ENCODE data around the gene GPR137.

GPR137 gene

GRCh38 chr11:64297699-64298358 is 12.2 kb downstream of the GPR137 start:
- TF ChIP-seq POLR2A (IDR thresholded peaks at IDR 0.05; ENCODE audit: low read depth, low read length) (no peak), POLR2AphosphoS5 (IDR thresholded peaks at IDR 0.05; ENCODE audit: low read depth, low read length) (no peak)
- FAIRE-seq (no peak), DNase-seq (ENCODE audit: insufficient read length, low spot score) (no peak)

DNA sequence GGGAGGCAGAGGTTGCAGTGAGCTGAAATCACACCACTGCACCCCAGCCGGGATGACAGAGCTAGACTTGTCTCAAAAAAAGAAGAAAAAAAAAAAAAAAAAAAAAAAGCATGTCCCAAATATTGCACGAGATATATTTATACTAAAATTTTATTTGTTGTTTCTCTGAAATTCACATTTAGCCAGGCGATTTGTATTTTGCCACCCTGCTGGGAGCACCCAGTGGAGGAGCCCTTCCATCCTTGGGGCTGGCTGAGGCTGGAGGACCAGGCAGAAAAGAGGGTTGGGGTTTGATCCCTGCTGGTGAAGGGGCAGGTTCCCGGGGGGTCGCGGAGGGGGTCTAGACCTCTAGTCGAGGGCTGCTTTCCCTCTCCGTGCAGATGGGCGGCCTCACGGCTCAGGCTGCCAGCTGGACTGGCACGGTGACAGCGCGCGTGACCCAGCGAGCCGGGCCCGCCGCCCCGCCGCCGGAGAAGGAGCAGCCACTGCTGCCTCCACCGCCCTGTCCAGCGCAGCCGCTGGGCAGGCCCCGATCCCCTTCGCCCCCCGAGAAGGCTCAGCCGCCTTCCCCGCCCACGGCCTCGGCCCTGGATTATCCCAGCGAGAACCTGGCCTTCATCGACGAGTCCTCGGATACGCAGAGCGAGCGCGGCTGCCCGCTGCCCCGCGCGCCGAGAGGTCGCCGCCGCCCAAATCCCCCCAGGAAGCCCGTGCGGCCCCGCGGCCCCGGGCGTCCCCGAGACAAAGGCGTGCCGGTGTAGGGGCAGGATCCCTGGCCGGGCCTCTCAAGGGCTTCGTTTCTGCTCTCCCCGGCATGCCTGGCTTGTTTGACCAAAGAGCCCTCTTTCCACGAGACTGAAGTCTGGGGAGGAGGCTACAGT is 13.6 kb downstream of the GPR137 start:
- TF ChIP-seq TAF1 (IDR thresholded peaks at IDR 0.05; ENCODE audit: low read depth, low read length) (no peak), POU2F2 (IDR thresholded peaks at IDR 0.05; ENCODE audit: low read depth, low read length) (no peak), SPI1 (IDR thresholded peaks at IDR 0.05; ENCODE audit: low read depth, low read length) (no peak), POLR2A (IDR thresholded peaks at IDR 0.05; ENCODE audit: low read depth, low read length) (no peak), POLR2AphosphoS5 (IDR thresholded peaks at IDR 0.05; ENCODE audit: low read depth, low read length) (no peak), PAX5 (IDR thresholded peaks at IDR 0.05; ENCODE audit: insufficient read depth, low read length, severe bottlenecking) (no peak)
- FAIRE-seq (no peak), DNase-seq (ENCODE audit: insufficient read length, low spot score) (no peak)

DNA sequence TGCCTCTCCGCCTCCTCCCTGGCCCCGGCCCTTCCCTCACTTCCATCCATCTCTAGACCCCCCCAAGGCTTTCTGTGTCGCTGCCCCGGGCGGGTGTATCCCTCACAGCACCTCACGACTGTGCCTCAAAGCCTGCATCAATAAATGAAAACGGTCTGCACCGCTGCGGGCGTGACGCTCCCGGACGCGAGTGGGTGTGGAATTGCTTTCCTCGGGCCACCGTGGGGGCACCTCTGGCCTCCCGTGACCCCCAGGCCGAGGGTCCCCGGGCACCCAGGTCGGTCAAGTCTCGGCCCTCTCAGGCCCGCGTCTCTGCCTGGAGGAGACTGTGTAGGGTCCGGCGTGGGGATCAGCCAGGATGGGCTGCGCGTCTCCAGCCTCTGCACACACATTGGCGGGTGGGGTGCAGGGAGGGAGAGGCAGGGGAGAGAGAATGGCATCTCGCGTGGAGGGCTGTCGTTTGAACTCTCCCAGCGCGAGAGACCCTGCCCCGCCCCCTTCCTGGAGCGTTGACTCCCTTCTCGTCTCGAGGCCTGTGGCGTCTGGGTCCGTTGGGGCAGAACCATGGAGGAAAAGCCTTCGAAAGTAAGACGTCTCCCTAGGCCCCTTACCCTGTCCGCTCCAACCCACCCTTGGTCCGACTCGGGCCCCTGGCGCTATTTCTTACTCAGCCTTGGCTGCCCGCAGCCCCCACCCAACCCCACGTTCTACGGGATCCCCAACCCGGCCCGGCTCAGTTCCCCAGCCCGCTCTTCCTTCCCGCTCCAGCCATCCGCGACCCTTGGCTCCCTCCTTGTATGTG is 14.4 kb downstream of the GPR137 start, which contains the start of gene CATSPERZ:
TSS of gene CATSPERZ (plus strand) at position 512 of the 802 bp plus-strand sequence. CDS start at position 565, 53 bp downstream.
- FAIRE-seq (no peak), DNase-seq (ENCODE audit: insufficient read length, low spot score) (no peak)
- TF ChIP-seq POU2F2 (IDR thresholded peaks at IDR 0.05; ENCODE audit: low read depth, low read length) (no peak), PAX5 (IDR thresholded peaks at IDR 0.05; ENCODE audit: insufficient read depth, low read length, severe bottlenecking) (no peak), POLR2A (IDR thresholded peaks at IDR 0.05; ENCODE audit: low read depth, low read length) (no peak), POLR2AphosphoS5 (IDR thresholded peaks at IDR 0.05; ENCODE audit: low read depth, low read length) (no peak), TAF1 (IDR thresholded peaks at IDR 0.05; ENCODE audit: low read depth, low read length) (no peak), SPI1 (IDR thresholded peaks at IDR 0.05; ENCODE audit: low read depth, low read length) (no peak)

- FAIRE-seq = no peak
- DNase-seq (ENCODE audit: insufficient read length, low spot score) = no peak
- no peak for TF ChIP-seq POLR2AphosphoS5 (IDR thresholded peaks at IDR 0.05; ENCODE audit: low read depth, low read length)
- no peak for TF ChIP-seq POLR2A (IDR thresholded peaks at IDR 0.05; ENCODE audit: low read depth, low read length)
- no peak for TF ChIP-seq TAF1 (IDR thresholded peaks at IDR 0.05; ENCODE audit: low read depth, low read length)
- no peak for TF ChIP-seq SPI1 (IDR thresholded peaks at IDR 0.05; ENCODE audit: low read depth, low read length)
- TF ChIP-seq POU2F2 (IDR thresholded peaks at IDR 0.05; ENCODE audit: low read depth, low read length) = no peak
- no peak for TF ChIP-seq PAX5 (IDR thresholded peaks at IDR 0.05; ENCODE audit: insufficient read depth, low read length, severe bottlenecking)
These were observed 17.7 kb downstream of the GPR137 start for GRCh38 chr11:64303109-64304031.

GRCh38 chr11:64304032-64304315 is 18.3 kb downstream of the GPR137 start:
- TF ChIP-seq POLR2A (IDR thresholded peaks at IDR 0.05; ENCODE audit: low read depth, low read length) (no peak), POLR2AphosphoS5 (IDR thresholded peaks at IDR 0.05; ENCODE audit: low read depth, low read length) (no peak), POU2F2 (IDR thresholded peaks at IDR 0.05; ENCODE audit: low read depth, low read length) (no peak), PAX5 (IDR thresholded peaks at IDR 0.05; ENCODE audit: insufficient read depth, low read length, severe bottlenecking) (no peak), SPI1 (IDR thresholded peaks at IDR 0.05; ENCODE audit: low read depth, low read length) (no peak), TAF1 (IDR thresholded peaks at IDR 0.05; ENCODE audit: low read depth, low read length) (no peak)
- DNase-seq (ENCODE audit: insufficient read length, low spot score) (no peak), FAIRE-seq (no peak)

- no peak for FAIRE-seq
- TF ChIP-seq POLR2AphosphoS5 (IDR thresholded peaks at IDR 0.05; ENCODE audit: low read depth, low read length) (no peak), TAF1 (IDR thresholded peaks at IDR 0.05; ENCODE audit: low read depth, low read length) (peak; percentile 45; the same call in 1 of the 2 replicates)
- DNase-seq (ENCODE audit: insufficient read length, low spot score) = peak; percentile 85
These were observed 18.8 kb downstream of the GPR137 start for GRCh38 chr11:64304316-64305072.

DNA sequence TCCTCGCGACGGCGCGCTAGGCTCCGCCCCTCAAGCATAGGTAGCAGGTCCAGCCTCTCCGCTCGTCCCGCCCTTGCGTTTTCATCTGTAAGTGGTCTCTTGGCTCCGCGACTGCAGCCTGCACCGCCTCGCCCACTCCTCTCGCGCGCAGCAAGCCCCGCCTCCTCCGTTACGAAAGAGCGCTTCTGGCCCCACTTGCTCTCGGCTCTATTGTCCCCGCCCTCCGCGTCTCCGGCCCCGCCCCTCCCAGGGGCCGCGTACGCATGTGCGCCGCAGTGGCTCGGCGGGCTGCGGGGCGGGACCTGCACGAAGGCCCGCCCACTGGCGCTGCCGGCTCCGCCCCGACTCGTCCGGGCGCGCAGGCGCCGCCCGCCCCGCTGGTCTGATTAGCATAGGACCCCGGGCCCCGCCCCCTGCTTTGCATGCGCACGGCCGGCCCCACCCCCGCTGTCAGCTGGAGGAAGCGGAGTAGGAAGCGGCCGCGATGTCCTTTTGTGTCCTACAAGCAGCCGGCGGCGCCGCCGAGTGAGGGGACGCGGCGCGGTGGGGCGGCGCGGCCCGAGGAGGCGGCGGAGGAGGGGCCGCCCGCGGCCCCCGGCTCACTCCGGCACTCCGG is 19.5 kb downstream of the GPR137 start, which contains the start of gene ESRRA:
TSS of gene ESRRA (plus strand) at position 450 of the 616 bp plus-strand sequence. CDS start 1,656 bp downstream, outside the sequence.
- DNase-seq (ENCODE audit: insufficient read length, low spot score) = peak; percentile 94
- TF ChIP-seq TAF1 (IDR thresholded peaks at IDR 0.05; ENCODE audit: low read depth, low read length) (peak; percentile 32; the same call in 1 of the 2 replicates), SPI1 (IDR thresholded peaks at IDR 0.05; ENCODE audit: low read depth, low read length) (no peak), POU2F2 (IDR thresholded peaks at IDR 0.05; ENCODE audit: low read depth, low read length) (peak; percentile 28; the same call in 1 of the 2 replicates), POLR2AphosphoS5 (IDR thresholded peaks at IDR 0.05; ENCODE audit: low read depth, low read length) (0 out of 2 replicates have a peak, but pooled peaks have one; percentile 46), POLR2A (IDR thresholded peaks at IDR 0.05; ENCODE audit: low read depth, low read length) (no peak), PAX5 (IDR thresholded peaks at IDR 0.05; ENCODE audit: insufficient read depth, low read length, severe bottlenecking) (no peak)
- FAIRE-seq = peak; percentile 97
